M059J (cell line): ENCODE data around the gene DPEP3. TPM values are rescaled to one million over a fixed set of nuclear protein-coding genes. Genes with fewer than 3 reads are reported as not detected.

ENCODE experiments used
- DNase-seq: peaks from one replicate; pipeline ENCODE4 v3.0.0-alpha.2; 2012; ENCODE audit warnings: low read depth
- total RNA-seq: library from RNA; depleted of rRNA; stranded (reverse); fragments of >200 nt; shearing (Covaris generic); gene quantifications from 2 replicates; pipeline ENCODE4 v1.2.3, GENCODE V29; 2014

DPEP3 gene
- total RNA-seq, 1 experiment from 2014 or later: not detected

DNA sequence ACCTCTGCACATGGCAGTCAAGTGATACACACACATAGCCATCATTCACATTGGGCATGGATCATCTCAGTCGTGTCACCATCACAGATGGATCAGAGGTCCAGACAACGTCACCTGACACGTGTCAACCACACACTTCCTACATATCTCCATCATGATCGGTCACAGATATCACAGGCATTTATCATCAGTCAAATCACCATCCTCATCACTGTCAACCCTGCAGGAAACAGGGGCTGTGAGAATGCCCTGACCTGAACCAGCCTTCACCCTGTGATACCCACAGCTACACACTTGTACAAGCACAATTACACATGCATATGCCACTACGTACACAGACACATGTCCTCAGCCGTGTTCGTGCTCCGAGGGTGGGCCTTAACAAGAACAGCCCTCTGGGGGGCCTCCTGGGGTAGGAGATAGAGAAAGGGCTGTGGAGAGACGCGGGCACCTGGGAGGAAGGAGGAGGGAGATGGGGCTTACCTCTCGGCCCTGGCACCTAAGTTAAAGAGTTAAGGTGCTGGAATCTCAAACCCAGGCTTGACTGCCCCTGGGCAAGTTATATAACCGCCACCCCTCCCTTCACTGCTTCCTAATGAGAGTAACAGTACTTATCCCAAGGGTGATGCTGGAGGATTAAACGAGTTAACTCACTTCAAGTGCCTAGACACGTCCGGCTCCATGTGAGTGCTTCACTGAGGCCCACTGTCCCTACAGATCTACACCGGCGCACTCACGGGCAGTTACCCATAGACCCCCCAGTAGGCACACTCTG, 12.9 kb downstream of the DPEP3 start:
- peak; percentile 41 for DNase-seq

DNA sequence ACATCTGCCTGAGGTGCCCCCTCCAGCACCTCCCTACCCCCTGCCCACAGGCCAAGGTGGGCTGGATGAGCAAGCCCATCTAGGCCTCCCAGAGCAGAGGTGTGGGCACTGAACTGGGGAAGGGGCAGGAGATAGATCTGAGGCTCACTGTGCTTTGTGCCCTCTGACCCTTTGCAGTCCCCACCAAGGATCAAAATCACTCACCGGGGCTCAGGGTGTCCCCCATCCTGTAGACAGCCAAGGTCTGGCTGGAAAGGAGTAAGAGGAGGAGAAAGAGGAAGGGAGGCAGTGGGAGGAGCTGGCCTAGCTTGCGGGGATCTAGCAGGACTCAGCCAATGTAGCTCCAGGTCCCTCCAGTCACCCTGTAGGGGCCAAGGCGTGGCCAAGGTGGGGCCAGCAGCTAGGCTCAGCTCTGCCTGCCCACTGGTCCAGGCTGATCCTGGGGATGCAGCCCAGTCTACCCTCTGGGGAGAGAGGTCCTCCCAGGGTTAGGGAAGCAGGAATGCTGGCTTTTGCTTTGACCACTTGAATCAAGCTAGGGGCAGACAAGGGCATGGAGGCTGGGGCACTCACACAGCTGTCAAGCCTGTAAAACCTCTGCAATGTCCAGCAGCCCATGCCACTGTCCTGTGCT, 13.6 kb downstream of the DPEP3 start:
- DNase-seq: no peak

DNA sequence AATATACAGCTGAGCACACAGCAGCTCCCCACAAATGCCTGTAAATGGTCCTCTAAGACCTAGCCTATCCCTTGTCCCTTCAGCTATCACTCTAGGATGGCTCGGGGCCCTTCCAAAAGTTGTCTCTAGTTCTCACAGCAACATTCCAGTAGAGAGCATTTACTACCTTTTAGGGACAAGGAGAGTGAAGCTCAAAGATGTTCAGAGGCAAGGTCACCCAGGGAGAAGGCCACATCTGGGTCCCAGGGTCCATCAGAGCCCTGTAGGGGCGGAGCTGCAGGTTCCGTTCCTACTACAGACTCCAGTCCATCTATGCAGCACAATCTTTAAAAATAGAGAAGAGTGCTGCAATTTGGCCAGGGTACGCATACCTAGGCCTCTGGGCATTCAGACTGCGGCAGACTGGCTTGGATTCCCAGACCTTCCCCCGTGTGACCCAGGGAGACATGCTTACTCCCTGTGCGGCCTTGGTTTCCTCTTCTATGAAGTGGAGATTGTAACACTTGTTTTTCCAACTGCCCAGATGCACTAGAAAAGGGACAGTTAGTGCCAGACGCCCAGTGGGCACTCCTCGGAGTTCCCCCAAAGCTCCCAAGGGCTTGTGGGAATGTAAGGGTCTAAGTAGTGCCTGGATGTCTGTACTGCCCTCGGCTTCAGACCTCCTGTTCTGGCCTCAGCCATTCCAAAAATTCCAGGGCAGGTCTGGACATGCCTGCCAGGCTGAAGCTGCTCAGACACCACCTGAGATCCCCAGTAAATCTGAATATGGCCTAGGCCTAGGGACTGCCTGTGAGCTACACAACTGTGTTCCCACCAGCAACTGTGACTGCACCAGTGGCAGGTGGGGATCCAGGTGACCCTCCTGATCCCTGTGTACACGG, 14.4 kb downstream of the DPEP3 start:
- no peak for DNase-seq

DNA sequence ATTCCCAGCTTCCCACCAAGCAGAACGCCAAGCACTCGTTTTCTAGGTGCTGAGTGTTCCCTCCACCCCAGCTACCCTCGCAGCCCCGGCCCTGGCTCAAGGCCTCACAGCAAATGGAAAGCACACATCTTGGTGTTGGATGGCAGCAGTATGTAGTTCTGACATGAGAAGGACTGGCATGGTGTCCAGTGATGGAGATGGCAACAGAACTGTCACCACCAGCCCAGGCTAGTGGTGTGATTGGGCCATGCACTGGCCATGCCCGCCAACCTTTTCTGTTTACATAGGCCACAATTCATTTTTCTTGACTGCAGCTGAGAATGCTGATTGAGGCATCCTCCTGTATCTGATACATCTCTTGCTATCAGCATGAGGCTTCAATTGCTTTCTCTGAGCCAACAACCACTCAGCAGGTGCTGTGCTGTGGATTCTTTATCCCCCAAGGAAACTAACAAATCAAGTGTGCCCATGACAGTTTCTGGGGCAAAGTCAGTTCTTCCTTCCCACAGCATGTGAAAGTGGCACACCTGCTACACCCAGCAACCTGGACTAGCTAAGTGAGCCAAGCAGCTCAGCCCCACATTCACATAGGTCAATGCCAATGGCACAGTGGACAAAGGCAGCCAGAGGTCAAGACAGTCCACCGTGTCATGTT, 15.7 kb downstream of the DPEP3 start:
- no peak for DNase-seq

DNA sequence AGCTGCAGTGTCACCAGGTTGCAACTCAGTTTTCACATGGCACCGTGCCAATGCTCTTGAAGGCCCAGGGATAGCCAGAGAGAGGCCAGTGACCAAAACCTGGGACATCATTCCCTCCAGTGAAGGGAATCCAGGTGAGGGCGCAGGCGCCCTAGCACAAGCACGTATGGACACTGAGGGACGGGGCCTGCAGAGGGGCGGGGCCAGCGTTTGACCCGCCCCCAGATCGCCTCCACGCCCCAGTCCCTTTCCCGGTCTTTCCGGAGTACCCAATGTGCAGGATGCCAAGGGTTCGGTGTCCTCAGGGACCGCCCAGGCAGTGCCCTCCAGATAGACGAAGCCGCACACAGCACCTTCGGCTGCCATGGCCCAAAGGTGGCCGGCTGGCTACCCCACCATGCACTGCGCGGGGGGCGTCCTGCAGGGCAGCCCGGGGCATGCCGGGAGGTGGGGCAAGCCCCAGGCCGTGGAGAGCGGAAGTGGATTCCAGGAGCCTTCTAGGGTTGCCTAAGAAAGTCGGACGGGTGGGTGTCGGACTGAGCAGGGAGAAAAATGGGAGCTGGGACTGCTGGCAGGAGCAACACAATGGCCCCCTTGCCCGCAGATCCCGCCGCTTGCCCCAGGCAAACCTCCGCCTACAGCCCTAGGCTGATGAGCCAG, 16.5 kb downstream of the DPEP3 start:
- DNase-seq: no peak

DNA sequence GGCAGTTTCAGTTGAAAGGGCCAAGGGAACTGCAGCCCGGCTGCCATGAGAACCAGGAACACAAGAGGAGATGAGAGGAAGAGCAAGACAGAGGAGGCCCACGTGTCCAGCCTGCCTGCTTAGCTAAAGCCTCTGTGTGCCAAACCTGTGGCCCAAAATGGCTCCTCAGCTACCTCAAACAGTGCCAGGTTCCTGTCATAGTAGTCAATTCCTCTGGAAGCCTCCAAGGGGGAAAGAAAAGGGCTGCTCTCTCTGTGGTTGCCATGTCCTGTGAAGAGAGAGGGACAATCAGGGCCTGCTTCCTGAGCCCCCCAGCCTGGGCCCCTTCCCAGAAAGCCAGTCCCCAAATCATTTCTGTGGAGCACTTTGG, 17.0 kb downstream of the DPEP3 start:
- DNase-seq: no peak

DNA sequence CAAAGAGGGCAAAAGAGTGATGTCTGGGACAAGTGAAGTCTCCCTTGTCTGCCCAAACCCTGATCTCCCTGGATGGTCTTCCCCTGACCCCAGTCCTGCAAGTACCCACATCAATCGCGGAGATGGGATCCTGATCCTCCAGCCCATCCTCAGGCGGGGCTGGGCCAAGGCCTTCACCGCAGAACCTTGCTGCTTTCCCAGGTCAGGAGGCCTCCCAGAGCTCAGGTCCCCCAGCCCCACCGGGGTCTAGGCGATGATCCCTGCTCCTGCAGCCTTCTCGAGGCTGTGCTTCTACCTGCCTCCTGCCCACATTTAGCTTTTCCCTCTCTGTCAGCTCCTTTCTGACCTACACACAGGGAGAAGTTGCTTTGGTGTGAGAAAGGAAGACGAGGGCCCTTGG, 18.2 kb downstream of the DPEP3 start:
- no peak for DNase-seq

DNA sequence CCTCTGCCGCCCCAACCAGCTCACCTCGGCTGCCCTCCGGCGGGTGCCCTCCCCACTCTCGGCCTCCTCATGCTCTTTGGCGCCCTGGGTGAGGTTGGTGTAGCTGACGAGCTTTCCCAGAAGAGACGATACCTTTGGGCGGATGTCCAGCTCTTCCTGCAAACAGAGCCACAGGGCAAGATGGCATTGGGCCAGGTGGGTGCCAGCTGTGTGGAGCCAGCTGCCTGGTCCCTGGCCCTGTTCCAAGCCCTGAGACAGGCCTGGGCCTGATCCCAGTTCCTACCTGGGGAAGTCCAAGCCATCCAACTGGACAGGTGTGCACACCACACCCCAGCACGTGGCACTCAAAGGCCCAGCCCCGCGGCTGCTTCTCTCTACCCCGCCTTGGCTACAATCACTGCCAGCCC, 18.7 kb downstream of the DPEP3 start:
- peak; percentile 37 for DNase-seq

DNA sequence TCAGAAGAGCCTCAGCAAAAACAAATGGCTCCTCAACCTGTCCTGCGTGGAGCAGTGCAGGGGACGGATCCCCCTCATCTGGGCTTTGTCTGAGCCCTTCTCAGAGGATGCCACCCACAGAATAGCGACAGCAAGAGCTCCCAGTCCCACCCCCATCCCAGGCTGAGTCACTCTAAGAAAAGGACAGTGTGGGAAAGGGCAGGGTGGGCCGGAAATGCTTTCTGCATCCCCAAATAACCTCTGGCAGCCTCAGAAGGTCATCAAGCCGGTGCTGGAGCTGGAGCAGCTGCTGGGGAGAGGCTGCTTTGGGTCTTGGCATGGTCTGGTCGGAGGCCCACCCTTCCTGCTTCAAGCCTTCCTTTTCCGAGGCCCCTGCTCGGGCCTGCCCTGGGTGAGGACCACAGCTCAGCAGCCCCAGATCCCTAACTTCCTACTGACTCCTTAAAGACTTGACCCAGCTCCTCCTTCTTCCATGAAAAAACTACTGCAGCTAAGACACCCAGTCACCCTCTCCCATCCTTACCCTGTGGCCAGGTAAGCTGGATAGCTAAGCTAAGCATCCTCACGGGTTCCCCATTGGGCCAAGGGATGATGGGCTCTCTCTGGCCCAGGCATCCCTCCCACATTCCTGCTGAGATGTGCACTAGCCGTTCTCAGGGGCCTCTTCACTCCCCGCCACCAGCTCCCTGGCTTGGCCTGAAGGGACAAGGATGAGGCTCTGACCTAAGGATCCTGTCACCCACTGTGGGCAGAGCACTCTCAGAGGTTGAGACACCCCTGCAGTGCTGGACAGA, 20.6 kb downstream of the DPEP3 start:
- peak; percentile 77 for DNase-seq

DNA sequence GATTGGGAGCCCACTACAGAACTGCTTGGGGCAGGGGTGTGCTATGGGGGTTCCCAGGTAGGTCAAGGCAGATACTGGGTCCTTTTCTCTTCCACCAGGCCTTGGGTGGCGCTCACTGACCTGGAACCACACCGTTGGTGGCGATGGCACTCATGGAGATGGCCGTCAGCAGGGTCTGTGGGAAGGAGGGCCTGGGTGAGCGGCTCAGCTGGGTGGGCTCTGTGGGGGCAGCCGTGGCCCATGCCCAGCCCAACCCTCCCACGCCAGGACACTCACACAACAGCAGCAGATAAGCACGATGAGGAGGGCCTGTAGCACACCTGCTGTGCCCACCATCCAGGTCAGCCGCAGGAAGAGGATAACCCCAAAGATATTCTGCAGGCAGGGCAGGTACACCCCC, 22.7 kb downstream of the DPEP3 start:
- no peak for DNase-seq

DNA sequence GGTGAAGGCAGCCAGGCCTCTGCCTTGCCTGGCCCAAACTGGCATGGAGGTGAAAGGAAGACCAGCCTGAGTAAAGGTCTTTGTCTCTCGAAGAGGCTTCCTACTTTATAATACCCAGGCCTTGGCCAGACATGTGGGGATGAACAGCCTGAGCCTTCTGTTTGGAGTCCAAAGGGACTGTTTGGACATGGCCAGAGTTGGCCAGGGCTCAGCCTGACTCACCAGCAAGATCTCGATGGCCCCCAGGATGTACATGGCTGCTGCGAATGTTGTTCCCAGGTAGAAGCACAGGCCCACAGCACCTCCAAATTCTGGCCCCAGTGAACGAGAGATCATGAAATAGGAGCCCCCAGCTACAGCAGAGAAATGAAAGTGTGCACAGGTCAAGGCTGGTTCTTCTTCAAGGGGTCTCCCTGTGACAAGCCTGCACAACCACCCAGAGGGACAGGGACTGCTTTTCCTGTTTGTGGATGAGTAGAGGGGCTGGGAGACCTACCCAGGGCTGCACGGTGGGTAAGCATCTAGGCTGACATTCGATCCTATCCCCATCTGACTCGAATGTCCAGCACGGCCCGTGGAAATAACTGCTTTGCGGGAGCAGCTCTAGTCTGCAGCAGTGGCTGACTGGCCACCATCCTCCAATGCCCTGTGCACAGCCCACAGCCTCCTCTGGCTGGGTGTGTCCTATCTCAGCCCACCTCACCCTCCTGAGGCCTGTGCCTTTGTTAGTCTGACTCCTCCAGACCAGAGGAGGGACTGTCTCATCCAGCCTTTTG, 25.7 kb downstream of the DPEP3 start:
- DNase-seq: no peak

DNA sequence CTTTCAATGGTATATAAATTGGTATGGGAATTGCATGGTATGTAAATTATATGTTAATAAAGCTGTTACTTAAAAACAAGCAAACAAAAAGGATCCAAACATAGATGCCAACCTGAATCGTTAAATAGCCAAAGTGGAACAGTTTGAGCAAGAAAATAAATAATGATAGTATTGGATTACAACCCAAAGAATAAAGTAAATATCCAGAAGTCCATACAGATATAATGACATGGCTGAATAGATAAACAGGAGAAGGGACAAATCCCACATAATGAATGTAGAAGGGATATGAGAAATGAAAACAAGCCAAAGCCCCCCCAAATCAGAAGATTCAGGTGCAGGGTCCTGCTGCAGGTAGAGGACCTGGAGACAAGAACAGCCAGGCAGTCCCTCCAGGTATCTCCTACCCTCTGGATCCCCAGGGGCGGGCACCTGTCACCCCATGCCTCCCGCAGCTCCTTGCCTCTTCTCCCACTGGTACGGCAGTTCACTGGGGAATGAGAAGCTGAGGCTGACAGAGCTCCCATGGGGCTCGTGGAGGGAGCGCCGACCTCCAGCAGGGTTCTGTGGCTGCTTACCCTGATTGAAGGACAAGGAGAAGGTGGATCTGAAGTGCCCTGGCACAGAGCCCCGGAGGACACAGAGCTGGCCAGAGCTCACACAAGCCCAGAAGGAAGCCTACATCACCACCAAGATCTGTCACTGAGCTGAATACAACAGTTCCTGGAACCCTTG, 26.5 kb downstream of the DPEP3 start:
- no peak for DNase-seq

DNA sequence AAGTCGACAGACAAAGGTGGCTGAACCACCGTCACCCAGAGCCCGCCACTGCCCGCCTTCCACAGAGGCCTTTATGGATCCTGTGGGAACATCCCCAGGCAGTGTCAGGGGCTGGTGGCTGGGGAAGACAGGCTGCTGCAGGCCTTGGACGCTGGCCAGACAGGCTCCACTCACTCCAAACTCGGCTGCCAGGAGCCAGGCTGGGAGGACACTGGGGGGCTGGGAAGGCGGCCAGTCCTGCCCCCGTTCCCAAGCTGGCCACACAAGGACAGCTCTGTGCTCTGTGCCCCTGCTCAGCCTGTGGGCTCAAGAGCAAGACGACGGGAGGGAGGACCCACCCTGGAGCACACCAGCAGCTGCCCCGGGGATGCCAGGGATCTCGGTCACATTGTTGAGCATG, 28.8 kb downstream of the DPEP3 start:
- DNase-seq: no peak

DNA sequence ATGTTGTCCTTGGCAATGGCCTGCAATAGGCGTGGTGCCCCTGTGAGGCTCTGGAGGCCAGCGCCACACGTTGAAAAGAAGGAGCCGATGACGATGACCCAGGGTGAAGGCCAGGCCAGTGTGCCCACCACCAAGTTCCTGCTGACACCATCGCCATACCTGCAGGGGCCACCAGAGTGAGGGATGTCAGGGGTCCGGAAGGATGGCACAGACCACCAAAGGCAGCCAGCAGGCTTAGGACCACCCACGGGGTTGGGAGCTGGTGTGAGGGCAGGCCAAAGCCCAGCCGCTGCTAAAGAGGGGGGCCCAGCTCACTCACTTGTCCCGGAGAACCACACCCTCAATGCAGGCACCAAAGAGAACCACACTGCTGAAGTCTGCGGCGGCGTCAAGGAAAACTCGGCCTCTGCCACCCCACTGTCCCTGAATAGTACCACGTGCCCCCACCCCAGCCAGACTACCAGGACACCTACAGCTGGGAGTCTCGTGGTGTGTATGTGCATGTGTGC, 29.9 kb downstream of the DPEP3 start:
- no peak for DNase-seq

DNA sequence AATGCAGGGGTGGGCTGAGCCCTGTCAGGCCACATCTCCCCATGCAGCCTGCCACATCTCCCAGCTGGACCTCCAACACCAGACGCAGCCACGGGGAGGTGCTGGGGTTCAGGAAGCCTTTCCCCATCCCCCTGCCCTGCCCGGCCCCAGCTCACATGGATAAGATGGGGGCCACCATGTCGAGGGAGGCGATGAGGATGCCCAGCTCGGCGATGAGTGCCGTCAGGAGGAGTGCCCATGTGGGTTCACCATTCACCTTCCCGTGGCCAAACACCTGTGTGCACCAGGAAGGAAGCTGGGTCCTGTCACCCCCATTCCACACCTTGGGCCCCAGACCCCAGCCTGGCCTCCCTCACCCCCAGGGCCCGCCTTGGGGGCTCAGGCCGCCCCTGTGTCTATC, 30.7 kb downstream of the DPEP3 start:
- DNase-seq: no peak

DNA sequence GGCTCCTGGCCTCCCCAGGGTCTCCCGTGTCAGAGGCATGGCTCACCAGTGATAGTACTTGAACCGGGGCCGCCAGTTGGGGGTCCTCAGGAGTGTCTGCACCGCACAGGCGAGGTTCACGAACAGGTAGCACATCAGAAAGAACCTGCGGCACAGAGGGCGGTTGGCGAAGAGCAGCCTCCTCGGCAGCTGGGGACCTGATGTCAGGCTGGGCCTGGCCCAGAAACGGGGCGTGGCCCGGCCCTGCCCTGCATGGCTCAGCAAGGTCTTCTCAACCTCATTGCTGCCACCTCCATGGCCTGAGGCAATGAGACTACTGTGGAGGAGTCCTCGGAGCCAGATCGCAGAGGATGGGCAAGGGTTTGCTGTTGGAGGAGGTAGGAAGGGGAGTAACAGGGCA, 32.3 kb downstream of the DPEP3 start:
- peak; percentile 21 for DNase-seq

DNA sequence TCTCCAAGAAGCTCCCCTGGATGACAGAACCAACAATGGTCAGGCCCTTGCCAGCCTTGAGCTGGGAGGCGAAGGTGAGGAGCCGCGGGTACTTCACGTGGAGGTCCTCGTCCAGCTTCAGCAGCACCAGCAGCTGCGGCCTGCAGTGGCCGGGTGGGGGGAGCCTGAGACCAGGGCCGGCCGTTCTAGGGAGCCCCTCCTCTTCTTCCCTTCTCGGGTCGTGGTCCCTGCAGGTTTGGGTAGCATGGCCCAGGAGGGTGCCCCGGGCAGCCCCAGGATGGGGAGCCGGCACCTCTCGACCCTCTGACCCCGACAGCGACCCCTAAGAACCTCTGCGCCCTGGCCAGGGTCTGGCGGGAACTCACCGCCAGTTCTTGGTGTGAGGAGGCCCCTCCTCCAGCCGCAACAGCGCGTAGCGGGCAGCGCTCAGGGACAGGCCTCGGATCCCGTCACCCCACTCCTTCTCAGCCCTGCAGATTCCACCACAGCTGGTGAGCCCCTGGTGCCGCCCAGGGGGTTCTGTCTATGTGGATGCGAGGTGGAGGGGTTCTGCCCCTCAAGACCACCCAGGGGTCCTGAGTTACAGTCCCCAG, 33.2 kb downstream of the DPEP3 start:
- no peak for DNase-seq

DNA sequence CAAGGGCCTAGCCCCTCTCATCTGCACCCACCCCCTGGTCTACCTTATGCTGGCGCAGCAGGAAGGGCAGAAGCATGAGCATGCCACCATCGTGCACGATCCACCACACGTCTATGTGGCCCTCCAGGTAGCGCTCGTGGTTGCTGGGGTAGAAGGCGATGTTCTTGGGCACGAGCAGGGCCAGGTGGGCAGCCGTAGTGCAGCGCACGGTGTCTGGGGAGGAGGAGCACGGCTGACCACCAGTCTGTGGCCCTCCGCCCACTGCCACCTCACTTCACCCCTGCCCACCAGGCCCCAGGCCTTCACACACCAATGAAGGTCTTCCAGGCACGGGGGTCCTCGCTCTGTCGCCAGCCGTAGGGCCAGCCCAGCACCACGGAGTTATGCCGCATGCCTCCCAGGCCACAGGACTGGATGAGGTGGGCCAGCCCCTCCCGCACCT, 34.1 kb downstream of the DPEP3 start:
- no peak for DNase-seq
